Measurements from ENCODE around the gene SLC25A10. TPM values are rescaled to one million over a fixed set of nuclear protein-coding genes. Genes with fewer than 3 reads are reported as not detected.

The SLC25A10 gene
- total RNA-seq, 1 donor from 2014 or later, result 8.2 TPM

DNA sequence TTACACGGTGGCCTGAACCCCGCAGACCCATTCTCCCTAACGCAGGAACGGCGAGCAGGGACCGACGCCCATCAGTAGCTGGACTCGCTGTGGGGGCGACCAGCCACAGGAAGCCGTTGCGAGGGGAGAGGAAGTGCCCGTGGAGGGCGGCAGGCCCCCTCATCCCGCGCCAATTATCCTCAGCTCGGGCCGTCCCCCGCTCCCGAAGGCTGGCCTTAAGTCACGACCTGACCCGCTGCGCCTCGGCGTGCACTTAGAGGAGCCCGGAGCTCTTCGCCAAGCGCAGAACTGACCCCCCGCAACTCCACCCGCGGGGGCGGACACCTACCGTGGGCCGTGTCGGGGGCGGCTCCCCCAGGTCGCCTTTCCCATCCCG, 28.9 kb upstream of the SLC25A10 start:
- Histone ChIP-seq H3K4me3 (peak overlapping the region; percentile 96), H3K27me3 (ENCODE audit: low read depth) (no peaks in the 10 kb centered on the region), H3K27ac (replicated peaks) (peak overlapping the region; percentile 92), H3K9me3 (replicated peaks) (no peaks in the 10 kb centered on the region), H3K36me3 (peaks cover 27% of the 10 kb centered on the region), H3K4me1 (peaks cover 56% of the 10 kb centered on the region)
- TF ChIP-seq, protein P1, sequence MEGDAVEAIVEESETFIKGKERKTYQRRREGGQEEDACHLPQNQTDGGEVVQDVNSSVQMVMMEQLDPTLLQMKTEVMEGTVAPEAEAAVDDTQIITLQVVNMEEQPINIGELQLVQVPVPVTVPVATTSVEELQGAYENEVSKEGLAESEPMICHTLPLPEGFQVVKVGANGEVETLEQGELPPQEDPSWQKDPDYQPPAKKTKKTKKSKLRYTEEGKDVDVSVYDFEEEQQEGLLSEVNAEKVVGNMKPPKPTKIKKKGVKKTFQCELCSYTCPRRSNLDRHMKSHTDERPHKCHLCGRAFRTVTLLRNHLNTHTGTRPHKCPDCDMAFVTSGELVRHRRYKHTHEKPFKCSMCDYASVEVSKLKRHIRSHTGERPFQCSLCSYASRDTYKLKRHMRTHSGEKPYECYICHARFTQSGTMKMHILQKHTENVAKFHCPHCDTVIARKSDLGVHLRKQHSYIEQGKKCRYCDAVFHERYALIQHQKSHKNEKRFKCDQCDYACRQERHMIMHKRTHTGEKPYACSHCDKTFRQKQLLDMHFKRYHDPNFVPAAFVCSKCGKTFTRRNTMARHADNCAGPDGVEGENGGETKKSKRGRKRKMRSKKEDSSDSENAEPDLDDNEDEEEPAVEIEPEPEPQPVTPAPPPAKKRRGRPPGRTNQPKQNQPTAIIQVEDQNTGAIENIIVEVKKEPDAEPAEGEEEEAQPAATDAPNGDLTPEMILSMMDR (IDR thresholded peaks at IDR 0.05; ENCODE audit: borderline replicate concordance), result no peak
- no peak for DNase-seq
- intact Hi-C loops (cut with micrococcal nuclease), result no loop called here

DNA sequence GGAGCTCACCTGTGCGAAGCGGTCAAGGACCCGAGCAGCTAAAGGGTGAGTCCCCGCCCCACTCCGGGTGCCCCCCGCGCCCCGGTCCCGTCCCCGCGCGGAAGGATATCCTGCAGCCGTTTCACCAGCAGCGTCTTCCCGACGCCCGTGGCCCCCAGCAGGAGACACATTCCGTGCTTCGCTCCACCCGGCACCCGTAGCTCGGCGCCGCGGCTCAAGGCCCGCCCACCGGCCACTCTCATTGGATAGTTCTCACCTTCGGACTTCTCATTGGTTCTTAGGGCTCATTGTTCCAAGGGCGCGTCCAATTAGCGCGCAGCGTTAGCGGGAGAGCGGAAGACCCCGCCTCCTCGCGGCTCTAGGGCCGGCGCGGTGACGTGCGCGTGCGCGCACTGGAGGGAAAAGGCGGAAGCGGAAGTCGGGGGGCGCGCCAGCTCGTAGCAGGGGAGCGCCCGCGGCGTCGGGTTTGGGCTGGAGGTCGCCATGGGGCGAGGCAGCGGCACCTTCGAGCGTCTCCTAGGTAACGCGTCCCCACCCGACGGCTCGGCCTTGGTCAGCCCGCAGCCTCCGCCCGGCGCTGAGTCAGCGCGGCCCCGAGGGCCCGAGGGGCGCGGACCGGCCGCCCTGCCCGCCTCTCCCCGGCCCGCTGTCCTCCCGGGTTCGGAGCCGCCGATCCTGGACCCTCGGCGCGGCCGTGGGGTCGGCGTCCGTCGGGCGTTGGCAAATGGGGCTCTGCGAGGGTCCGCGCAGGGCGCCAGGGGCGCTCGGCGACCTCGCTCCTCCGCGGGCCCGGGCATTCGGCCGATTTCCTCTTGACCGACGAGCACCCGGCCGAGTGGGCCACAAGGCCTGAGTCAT, 28.3 kb upstream of the SLC25A10 start, which contains the start of the genes ARL16 and HGS:
Gene ARL16 (minus strand): TSS at position 214 of the 858 bp plus-strand sequence. CDS start 44 bp downstream, at position 170.
Gene HGS (plus strand): TSS at position 428 of the 858 bp plus-strand sequence. CDS start 56 bp downstream, at position 484.
- TF ChIP-seq, protein P1 (IDR thresholded peaks at IDR 0.05; ENCODE audit: borderline replicate concordance), result no peak
- no peaks in the 10 kb centered on the region for H3K9me3 ChIP-seq (replicated peaks)
- peak within 1 kb of the TSS; percentile 96 for H3K4me3 ChIP-seq
- peak; percentile 97 for DNase-seq
- no peaks in the 10 kb centered on the region for H3K27me3 ChIP-seq (ENCODE audit: low read depth)
- intact Hi-C loops (cut with micrococcal nuclease), result no loop called here
- peaks cover 33% of the 10 kb centered on the region for H3K36me3 ChIP-seq
- H3K27ac ChIP-seq (replicated peaks), result peak within 1 kb of the TSS; percentile 92
- H3K4me1 ChIP-seq, result peaks cover 56% of the 10 kb centered on the region

DNA sequence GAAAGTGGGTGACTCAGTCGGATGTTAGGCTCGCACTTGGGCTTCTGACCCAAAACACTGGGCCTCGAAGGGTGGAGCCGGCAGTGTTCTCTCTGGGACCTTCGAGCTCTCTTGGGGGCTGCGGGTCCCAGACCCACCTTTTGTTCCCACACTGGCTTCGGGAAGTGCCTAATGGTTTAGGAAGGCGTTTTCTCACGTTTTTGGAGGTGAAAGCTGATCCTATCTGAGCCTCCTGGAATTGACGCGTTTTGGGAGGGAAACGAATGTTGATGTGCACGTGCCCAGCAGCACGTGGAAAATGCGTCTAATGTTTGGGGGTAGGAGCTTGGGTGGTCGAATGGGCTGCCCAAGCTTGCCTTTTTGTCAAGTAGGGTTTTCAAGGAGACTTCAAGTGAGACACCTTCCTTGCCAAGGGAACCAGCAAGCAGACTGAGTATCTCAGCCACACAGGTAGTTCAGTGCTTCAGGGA, 27.6 kb upstream of the SLC25A10 start:
- Histone ChIP-seq H3K27ac (replicated peaks) (peak overlapping the region; percentile 92), H3K9me3 (replicated peaks) (no peaks in the 10 kb centered on the region), H3K36me3 (peaks cover 40% of the 10 kb centered on the region), H3K4me1 (peaks cover 56% of the 10 kb centered on the region), H3K27me3 (ENCODE audit: low read depth) (no peaks in the 10 kb centered on the region), H3K4me3 (peak overlapping the region; percentile 96)
- no peak for DNase-seq
- intact Hi-C loops (cut with micrococcal nuclease), result no loop called here
- TF ChIP-seq, protein P1 (IDR thresholded peaks at IDR 0.05; ENCODE audit: borderline replicate concordance), result no peak

DNA sequence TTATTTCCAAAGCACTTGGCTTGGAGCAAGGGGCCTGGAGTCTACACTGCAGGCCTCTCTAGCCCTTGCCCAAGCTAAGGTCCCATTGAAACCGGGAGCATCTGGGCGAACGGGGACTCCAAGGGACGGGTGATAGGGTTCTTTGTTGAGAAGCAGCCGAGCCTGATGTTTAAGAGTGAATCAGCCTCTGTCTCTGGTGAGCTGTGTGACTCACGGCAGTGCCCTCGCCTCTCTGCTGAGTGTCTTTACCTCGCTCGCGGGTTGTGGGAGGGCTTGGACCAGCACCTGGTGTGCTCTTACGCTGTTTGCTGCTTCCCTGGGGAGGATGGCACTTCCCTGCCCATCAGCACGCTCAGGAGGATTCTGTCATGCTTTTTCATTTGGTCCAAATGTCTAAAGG, 27.0 kb upstream of the SLC25A10 start:
- no peaks in the 10 kb centered on the region for H3K27me3 ChIP-seq (ENCODE audit: low read depth)
- intact Hi-C loops (cut with micrococcal nuclease), result no loop called here
- H3K4me1 ChIP-seq, result peaks cover 52% of the 10 kb centered on the region
- DNase-seq, result no peak
- TF ChIP-seq, protein P1 (IDR thresholded peaks at IDR 0.05; ENCODE audit: borderline replicate concordance), result no peak
- peaks cover 46% of the 10 kb centered on the region for H3K36me3 ChIP-seq
- no peak overlapping the region for H3K27ac ChIP-seq (replicated peaks)
- H3K9me3 ChIP-seq (replicated peaks), result no peaks in the 10 kb centered on the region
- peak overlapping the region; percentile 96 for H3K4me3 ChIP-seq

DNA sequence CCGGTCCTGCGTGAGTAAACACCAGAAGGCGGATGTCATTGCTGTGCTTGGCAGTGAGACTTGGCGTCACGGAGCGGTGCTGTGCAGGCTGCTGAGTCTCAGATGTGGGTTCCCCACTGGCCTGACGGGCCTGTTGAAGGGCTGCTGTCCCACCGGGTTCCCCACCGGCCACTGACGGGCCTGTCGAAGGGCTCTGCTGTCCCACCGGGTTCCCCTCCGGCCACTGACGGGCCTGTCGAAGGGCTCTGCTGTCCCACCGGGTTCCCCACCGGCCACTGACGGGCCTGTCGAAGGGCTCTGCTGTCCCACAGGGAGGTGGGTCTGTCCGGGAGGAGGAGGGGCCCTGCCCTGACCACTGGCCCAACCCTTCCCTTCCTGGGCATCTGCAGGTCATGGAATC, 25.5 kb upstream of the SLC25A10 start:
- Histone ChIP-seq H3K27ac (replicated peaks) (no peak overlapping the region), H3K36me3 (peaks cover 61% of the 10 kb centered on the region), H3K4me3 (no peak overlapping the region), H3K9me3 (replicated peaks) (no peaks in the 10 kb centered on the region), H3K4me1 (peaks cover 44% of the 10 kb centered on the region), H3K27me3 (ENCODE audit: low read depth) (no peaks in the 10 kb centered on the region)
- DNase-seq, result no peak
- intact Hi-C loops (cut with micrococcal nuclease), result no loop called here
- TF ChIP-seq, protein P1 (IDR thresholded peaks at IDR 0.05; ENCODE audit: borderline replicate concordance), result no peak

Measured in left ventricle myocardium inferior (tissue), 1 donor.